ENCODE measurements around the gene PNPLA7. TPM values are rescaled to one million over a fixed set of nuclear protein-coding genes. Genes with fewer than 3 reads are reported as not detected.
"Not testable (repeated sequence)": the region's sequence is repeated elsewhere in the genome, so short reads cannot be mapped to it uniquely, and the experiment has no call there.

The PNPLA7 gene
- total RNA-seq (ENCODE audit: unreplicated experiment): 3.9 TPM
- long read RNA-seq, partial matches to known transcripts: 1 of 1 reads
- long read RNA-seq, other reads (novel, unspliced or antisense): 0 of 1 reads

DNA sequence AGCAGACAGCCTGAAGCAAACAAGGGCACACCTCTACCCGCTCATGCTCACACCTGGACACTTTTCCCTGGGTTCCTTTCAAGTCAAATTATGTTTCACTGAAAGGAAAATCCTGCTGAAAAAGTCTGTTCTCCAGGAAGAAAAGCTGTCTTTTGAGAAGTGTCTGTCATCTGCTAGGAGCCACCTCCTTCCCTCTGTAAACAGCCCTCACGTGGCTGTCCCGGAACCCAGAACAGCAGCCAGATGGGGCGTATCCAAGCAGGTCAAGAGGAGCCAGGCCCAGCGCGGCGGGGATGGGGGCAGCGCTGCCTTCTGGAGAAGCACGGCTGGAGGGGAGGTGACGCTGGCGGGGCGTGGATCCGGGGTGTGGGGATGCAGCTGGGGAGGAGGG, at the start of gene PNPLA7:
Gene PNPLA7 (minus strand): TSS at position 172 of the 391 bp plus-strand sequence. CDS start 205 bp downstream, outside the sequence.
- peaks cover 8% of the 10 kb centered on the region for H3K4me1 Mint-ChIP-seq (ENCODE audit: unreplicated experiment)
- no peak within 1 kb of the TSS for H3K27ac Mint-ChIP-seq (ENCODE audit: unreplicated experiment)
- peak within 1 kb of the TSS; percentile 90 for H3K4me3 Mint-ChIP-seq (ENCODE audit: unreplicated experiment)
- peaks cover 10% of the 10 kb centered on the region for H3K27me3 Mint-ChIP-seq (ENCODE audit: unreplicated experiment)
- TF ChIP-seq, protein P1, sequence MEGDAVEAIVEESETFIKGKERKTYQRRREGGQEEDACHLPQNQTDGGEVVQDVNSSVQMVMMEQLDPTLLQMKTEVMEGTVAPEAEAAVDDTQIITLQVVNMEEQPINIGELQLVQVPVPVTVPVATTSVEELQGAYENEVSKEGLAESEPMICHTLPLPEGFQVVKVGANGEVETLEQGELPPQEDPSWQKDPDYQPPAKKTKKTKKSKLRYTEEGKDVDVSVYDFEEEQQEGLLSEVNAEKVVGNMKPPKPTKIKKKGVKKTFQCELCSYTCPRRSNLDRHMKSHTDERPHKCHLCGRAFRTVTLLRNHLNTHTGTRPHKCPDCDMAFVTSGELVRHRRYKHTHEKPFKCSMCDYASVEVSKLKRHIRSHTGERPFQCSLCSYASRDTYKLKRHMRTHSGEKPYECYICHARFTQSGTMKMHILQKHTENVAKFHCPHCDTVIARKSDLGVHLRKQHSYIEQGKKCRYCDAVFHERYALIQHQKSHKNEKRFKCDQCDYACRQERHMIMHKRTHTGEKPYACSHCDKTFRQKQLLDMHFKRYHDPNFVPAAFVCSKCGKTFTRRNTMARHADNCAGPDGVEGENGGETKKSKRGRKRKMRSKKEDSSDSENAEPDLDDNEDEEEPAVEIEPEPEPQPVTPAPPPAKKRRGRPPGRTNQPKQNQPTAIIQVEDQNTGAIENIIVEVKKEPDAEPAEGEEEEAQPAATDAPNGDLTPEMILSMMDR (IDR thresholded peaks at IDR 0.05; ENCODE audit: unreplicated experiment): no peak
- no peaks in the 10 kb centered on the region for H3K9me3 Mint-ChIP-seq (ENCODE audit: unreplicated experiment)
- peaks cover 14% of the 10 kb centered on the region for H3K36me3 Mint-ChIP-seq (ENCODE audit: low read depth, unreplicated experiment)
- DNase-seq (ENCODE audit: low spot score): peak; percentile 47

- Mint-ChIP-seq H3K9me3 (ENCODE audit: unreplicated experiment) (no peaks in the 10 kb centered on the region), H3K27me3 (ENCODE audit: unreplicated experiment) (peaks cover 4% of the 10 kb centered on the region), H3K4me1 (ENCODE audit: unreplicated experiment) (no peaks in the 10 kb centered on the region), H3K4me3 (ENCODE audit: unreplicated experiment) (no peak overlapping the region), H3K36me3 (ENCODE audit: low read depth, unreplicated experiment) (no peaks in the 10 kb centered on the region), H3K27ac (ENCODE audit: unreplicated experiment) (no peak overlapping the region)
- TF ChIP-seq, protein P1 (IDR thresholded peaks at IDR 0.05; ENCODE audit: unreplicated experiment): no peak
- DNase-seq (ENCODE audit: low spot score): no peak
These were observed 48.7 kb upstream of the PNPLA7 start for GRCh38 chr9:137598943-137599342.

DNA sequence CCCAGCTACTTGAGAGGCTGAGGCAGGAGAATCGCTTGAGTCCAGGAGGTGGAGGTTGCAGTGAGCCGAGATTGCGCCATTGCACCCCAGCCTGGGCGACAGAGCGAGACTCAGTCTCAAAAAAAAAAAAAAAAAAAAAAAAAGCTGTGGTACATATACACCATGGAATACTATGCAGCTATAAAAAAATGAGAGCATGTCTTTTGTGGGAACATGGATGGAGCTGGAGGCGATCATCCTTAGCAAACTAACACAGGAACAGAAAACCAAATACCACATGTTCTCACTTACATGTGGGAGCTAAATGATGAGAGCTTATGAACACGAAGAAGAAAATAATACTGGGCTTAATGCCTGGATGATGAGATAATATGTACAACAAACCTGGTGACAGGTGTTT, 46.4 kb upstream of the PNPLA7 start:
- DNase-seq (ENCODE audit: low spot score); H3K36me3 Mint-ChIP-seq (ENCODE audit: low read depth, unreplicated experiment); H3K27me3 Mint-ChIP-seq (ENCODE audit: unreplicated experiment); H3K4me3 Mint-ChIP-seq (ENCODE audit: unreplicated experiment); H3K4me1 Mint-ChIP-seq (ENCODE audit: unreplicated experiment); H3K27ac Mint-ChIP-seq (ENCODE audit: unreplicated experiment); H3K9me3 Mint-ChIP-seq (ENCODE audit: unreplicated experiment): not testable (repeated sequence)

DNA sequence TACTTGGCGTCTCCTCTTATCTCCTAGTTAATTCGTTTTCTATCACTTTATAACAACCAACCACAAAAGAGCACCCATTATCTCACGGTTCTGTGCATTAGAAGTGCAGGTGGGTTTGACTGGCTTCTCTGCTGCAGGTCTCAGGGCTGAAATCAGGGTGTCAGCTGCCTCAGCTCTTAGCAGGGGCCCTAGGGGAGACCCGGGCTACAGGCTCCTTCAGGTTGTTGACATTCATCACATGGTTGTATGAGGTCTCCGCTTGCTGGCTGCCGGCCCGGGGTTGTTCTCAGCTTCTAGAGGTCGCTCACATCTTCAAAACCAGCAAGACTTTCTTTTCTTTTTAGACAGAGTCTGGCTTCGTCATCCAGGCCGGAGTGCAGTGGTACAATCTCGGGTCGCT, 43.0 kb upstream of the PNPLA7 start:
- Mint-ChIP-seq H3K4me1 (ENCODE audit: unreplicated experiment) (no peaks in the 10 kb centered on the region), H3K36me3 (ENCODE audit: low read depth, unreplicated experiment) (peaks cover under 1% of the 10 kb centered on the region), H3K4me3 (ENCODE audit: unreplicated experiment) (no peak overlapping the region), H3K27ac (ENCODE audit: unreplicated experiment) (no peak overlapping the region), H3K27me3 (ENCODE audit: unreplicated experiment) (peaks cover 6% of the 10 kb centered on the region), H3K9me3 (ENCODE audit: unreplicated experiment) (no peaks in the 10 kb centered on the region)
- no peak for DNase-seq (ENCODE audit: low spot score)
- TF ChIP-seq, protein P1 (IDR thresholded peaks at IDR 0.05; ENCODE audit: unreplicated experiment): no peak

- no peak overlapping the region for H3K4me3 Mint-ChIP-seq (ENCODE audit: unreplicated experiment)
These were observed 42.6 kb upstream of the PNPLA7 start for GRCh38 chr9:137592767-137593166.

More at GRCh38 chr9:137592767-137593166, 42.6 kb upstream of the PNPLA7 start:
- TF ChIP-seq, protein P1 (IDR thresholded peaks at IDR 0.05; ENCODE audit: unreplicated experiment): no peak
- H3K27ac Mint-ChIP-seq (ENCODE audit: unreplicated experiment): no peak overlapping the region
- no peaks in the 10 kb centered on the region for H3K4me1 Mint-ChIP-seq (ENCODE audit: unreplicated experiment)
- peaks cover 11% of the 10 kb centered on the region for H3K27me3 Mint-ChIP-seq (ENCODE audit: unreplicated experiment)
- DNase-seq (ENCODE audit: low spot score): no peak
- H3K9me3 Mint-ChIP-seq (ENCODE audit: unreplicated experiment): no peaks in the 10 kb centered on the region
- H3K36me3 Mint-ChIP-seq (ENCODE audit: low read depth, unreplicated experiment): peaks cover 4% of the 10 kb centered on the region
